HG03097 (cell line): ENCODE measurements around the gene ZACN.
A peak's percentile ranks its signal among the peaks of the same experiment; 100 is the strongest.
"Not testable (repeated sequence)": the region's sequence is repeated elsewhere in the genome, so short reads cannot be mapped to it uniquely, and the experiment has no call there.

ENCODE experiments used
- ATAC-seq: cut with Tn5 transposase; IDR thresholded peaks from one replicate; pipeline ENCODE4 v1.9.1; 2021; ENCODE audit not compliant: unreplicated experiment, low FRiP score

Gene ZACN

DNA sequence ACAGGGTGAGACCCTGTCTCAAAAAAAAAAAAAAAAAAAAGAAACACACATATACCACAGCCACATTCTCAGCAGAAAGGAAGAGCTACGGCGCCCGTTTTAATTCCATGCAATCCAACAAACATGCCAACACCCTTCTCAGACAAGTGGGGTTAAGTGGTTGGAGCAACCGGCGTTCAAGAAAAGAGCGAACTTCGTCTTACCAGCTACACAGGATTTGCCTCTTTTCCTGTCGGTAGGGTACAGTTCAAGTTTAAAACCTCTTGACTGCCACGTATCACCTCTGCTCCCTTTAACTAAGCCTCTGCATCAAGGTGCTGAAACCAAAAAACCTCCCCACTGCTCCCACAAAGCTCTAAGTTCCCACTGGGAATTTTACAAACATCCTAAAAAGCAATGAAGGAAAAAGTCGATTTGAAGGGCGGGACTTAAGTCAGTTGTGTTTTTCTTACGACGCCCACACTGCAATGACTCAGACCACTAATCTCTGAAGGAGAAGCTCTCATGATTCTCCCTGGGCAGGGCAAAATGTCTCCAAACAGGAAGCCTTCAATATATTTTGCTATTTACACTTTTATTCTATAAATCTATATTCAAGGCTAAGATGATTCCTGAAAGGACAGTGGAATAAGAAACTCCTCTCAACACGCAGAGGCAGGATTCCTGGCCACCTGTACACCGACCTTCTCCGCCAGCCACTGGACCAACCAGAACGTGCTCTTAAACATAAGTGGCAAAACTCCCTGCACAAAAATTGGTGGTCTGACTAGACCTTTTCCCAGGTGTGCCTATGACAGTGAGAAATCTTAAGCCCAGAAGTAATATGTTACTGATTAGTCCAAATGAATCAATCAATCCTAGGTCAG, 25.5 kb upstream of the ZACN start:
- no peak for ATAC-seq

GRCh38 chr17:76054112-76054476, 24.9 kb upstream of the ZACN start:
- ATAC-seq = no peak

GRCh38 chr17:76056882-76057281, 22.1 kb upstream of the ZACN start:
- no peak for ATAC-seq

GRCh38 chr17:76058264-76058663, 20.7 kb upstream of the ZACN start:
- not testable (repeated sequence) for ATAC-seq

GRCh38 chr17:76063875-76064546, 15.0 kb upstream of the ZACN start:
- no peak for ATAC-seq

DNA sequence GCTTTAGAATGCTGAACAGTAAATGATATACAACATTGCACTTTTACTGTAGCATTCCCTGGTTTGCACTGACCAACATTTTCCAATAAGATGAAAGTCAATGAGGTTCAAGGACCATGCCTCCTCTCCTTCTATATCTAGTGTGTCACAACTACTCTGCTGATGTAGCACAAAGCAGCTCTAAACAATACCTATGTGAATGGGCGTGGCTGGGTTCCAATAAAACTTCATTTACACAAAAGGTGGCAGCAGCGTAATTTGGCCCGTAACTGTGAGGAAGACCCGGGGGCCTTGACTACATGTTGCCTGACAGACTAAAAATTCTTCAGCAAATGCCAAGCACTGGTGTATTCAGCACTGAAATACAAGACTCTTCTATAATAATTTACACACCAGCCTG, 13.2 kb upstream of the ZACN start:
- no peak for ATAC-seq

DNA sequence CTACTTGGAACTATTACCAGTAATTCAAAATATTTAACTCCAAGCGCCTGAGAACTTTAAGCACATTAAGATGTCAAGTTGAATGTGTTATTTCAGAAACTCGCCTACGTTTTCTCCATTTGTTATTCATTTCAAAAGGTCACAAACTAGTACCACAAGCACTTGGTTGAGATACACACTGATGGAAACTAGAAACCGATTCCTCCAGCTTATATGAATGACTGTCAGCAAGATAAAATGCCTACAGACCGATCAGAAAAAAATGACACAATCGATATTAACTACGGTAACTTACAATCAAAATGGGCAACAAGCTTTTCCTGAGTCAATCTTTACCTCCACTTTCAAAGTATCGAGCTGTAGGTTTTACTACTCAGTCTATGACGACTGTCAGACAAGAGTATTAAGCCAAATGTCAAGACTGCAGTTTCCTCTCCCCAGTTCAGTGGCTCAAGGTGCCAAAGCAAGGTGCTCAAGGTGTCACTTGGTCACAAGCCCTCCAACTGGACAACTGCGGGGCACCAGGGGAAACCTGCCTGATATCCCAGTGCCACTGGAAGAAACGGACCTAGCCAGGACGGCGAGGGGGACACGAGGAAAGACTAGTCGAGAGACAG, 7.3 kb upstream of the ZACN start:
- ATAC-seq = no peak

- ATAC-seq = peak; percentile 91
Measured at GRCh38 chr17:76072148-76072858, 6.7 kb upstream of the ZACN start, which contains the start of gene SRP68. Gene SRP68 (minus strand): TSS chr17:76072517. CDS start chr17:76072491, 26 bp downstream.

DNA sequence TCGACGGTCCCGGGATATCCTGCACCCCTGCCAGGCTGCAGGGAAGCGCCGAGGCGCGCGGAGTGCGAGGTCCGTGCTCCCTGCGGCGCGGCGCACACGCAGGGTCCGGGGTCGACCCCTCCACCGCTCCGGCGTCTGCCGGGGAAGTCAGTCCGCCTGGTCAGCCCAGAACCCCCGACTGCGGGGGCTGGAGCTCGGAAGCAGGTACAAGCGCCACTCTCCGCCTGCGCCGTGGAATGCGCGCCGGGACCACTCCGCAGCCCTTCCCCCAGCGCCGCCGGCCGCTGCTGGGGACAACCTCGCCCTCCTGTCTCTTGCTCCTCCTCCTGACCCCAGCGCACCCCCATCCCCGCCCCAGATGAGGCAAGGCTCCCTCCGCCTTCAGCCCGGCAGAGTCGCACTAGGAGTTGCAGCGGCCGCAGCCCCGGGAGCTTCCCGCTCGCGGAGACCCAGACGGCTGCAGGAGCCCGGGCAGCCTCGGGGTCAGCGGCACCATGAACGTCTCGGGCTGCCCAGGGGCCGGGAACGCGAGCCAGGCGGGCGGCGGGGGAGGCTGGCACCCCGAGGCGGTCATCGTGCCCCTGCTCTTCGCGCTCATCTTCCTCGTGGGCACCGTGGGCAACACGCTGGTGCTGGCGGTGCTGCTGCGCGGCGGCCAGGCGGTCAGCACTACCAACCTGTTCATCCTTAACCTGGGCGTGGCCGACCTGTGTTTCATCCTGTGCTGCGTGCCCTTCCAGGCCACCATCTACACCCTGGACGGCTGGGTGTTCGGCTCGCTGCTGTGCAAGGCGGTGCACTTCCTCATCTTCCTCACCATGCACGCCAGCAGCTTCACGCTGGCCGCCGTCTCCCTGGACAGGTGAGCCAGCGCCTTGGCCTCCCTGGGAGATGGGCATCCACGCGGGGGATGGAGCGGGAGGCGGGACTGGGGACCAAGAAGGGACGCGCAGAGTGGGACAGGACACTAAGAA, 4.3 kb upstream of the ZACN start, which contains the start of gene GALR2:
Gene GALR2, plus strand, starts transcription at position 392 of the 974 bp plus-strand sequence. Its CDS starts 103 bp downstream, at position 495.
- no peak for ATAC-seq

- ATAC-seq = no peak
Measured at GRCh38 chr17:76075364-76076145, 3.4 kb upstream of the ZACN start.

GRCh38 chr17:76076146-76076764, 2.7 kb upstream of the ZACN start:
- no peak for ATAC-seq

DNA sequence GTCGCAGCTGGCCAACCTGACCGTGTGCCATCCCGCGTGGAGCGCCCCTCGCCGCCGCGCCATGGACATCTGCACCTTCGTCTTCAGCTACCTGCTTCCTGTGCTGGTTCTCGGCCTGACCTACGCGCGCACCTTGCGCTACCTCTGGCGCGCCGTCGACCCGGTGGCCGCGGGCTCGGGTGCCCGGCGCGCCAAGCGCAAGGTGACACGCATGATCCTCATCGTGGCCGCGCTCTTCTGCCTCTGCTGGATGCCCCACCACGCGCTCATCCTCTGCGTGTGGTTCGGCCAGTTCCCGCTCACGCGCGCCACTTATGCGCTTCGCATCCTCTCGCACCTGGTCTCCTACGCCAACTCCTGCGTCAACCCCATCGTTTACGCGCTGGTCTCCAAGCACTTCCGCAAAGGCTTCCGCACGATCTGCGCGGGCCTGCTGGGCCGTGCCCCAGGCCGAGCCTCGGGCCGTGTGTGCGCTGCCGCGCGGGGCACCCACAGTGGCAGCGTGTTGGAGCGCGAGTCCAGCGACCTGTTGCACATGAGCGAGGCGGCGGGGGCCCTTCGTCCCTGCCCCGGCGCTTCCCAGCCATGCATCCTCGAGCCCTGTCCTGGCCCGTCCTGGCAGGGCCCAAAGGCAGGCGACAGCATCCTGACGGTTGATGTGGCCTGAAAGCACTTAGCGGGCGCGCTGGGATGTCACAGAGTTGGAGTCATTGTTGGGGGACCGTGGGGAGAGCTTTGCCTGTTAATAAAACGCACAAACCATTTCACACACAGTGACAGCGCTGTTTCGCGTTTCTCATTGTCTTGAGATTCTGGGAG, 2.0 kb upstream of the ZACN start:
- no peak for ATAC-seq

DNA sequence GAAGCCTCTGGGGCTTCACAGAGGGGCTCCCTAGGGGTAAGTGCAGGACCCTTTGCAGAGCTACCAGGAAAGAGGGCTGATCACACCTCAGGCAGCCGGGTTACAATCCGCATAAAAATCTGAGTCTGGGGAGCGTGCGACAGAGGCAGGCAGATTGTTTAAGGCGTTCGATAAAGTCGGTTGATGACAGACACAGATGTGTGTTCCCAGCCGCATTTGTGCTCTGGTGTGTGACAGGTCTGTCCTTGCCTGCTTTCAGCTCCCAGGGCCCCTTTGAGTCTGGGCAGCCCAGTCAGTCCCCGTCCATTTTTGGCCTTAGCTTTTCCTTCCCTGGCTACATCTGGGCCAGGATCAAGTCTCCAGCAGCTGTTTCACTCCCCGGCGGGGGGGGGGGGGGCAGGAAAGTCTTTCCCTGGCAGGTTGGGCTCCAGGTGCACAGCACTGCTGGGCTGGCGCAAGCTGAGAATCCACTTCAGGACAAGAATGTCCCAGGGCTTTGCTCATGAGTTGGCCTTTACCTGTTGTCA, 1.3 kb upstream of the ZACN start:
- no peak for ATAC-seq

DNA sequence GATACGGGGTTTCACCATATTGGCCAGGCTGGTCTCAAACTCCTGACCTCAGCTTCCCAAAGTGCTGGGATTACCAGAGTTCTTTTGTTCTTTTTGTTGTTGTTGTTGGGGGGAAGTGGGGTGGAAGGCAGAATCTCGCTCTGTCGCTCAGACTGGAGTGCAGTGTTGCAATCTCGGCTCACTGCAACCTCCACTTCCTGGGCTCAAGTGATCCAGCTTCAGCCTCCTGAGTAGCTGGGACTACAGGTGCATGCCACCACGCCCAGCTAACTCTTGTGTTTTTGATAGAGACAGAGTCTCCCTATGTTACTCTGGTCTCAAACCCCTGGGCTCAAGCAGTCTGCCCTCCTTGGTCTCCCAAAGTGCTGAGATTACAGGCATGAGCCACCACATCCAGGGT, 612 bp upstream of the ZACN start:
- ATAC-seq = not testable (repeated sequence)

- no peak for ATAC-seq
Measured at GRCh38 chr17:76079535-76079955, 563 bp downstream of the ZACN start.

DNA sequence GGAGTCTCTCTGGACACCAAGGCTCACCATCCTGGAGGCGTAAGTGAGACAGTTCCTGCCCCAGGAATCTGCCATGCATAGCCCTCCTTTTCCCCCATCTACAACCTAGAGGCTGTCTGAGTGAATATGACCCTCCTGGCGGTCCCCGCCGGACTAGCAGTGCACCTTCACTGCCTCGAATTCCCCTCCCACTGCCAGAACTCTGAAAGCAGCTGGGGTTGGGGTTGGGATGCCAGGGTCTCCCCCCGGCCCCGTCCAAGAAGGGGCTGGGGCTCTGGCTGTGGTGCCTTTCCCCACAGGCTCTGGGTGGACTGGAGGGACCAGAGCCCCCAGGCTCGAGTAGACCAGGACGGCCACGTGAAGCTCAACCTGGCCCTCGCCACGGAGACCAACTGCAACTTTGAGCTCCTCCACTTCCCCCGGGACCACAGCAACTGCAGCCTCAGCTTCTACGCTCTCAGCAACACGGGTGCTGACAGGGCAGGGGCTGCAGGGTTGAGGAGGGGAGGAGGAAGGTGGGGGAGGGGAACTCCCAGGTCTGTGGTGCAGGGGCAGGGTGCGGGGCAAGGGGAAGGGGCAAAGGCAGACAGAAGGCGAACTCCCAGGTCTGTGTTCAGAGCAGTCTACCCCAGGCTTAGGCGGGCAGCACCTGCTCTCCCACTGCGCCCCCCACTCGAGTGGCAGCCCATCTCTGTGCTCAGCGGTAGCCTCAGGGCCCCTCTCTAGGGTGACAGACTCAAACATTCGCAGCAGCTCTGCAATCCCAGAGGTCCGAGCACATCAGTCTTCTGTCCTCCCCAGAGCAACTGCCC, 1.2 kb downstream of the ZACN start:
- no peak for ATAC-seq
